OCI-LY7 (cell line): Measurements from ENCODE around the gene ITIH3.

Experiments used
- EZH2phosphoT487 ChIP-seq: fragments of 200-600 bp; sonication (generic); IDR thresholded peaks from 2 replicates; pipeline ENCODE4 v1.6.1; 2018; ENCODE audit warnings: low read depth, borderline replicate concordance, mild to moderate bottlenecking, mixed run types, antibody characterized with exemption, low read length, moderate library complexity, mixed read lengths
- TF ChIP-seq, protein P1 (sequence below): fragments of 200-600 bp; sonication (generic); conservative IDR thresholded peaks from 2 replicates; pipeline ENCODE4 v1.5.1; 2014; ENCODE audit warnings: mild to moderate bottlenecking, antibody characterized with exemption, low read length, moderate library complexity, mixed read lengths

DNA sequence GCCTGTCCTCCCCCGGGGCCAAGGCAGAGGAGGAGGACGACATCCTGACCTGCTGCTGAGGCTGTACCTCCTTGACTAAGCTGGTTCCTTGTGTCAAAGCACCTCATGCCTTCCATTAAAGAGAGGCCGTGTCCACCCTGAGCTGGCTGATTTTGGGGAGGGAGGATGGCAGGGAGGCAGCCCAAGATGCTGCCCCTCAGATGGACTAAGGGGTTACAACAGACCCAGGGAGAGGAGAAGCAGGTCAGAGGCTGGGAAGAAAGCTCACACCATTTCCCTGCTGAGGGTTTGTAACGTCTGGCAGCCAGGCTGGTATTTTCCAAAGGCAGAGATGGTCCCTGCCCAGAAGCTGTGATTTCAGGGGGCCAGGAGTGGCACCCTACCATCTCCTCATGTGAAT, 2.7 kb upstream of the ITIH3 start:
- TF ChIP-seq, protein P1, sequence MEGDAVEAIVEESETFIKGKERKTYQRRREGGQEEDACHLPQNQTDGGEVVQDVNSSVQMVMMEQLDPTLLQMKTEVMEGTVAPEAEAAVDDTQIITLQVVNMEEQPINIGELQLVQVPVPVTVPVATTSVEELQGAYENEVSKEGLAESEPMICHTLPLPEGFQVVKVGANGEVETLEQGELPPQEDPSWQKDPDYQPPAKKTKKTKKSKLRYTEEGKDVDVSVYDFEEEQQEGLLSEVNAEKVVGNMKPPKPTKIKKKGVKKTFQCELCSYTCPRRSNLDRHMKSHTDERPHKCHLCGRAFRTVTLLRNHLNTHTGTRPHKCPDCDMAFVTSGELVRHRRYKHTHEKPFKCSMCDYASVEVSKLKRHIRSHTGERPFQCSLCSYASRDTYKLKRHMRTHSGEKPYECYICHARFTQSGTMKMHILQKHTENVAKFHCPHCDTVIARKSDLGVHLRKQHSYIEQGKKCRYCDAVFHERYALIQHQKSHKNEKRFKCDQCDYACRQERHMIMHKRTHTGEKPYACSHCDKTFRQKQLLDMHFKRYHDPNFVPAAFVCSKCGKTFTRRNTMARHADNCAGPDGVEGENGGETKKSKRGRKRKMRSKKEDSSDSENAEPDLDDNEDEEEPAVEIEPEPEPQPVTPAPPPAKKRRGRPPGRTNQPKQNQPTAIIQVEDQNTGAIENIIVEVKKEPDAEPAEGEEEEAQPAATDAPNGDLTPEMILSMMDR, result no peak
- TF ChIP-seq EZH2phosphoT487, result no peak
